OCI-LY3 (cell line): ENCODE results near the gene GLIS1.

Experiments
- CTCF ChIP-seq: fragments of 200-600, 300-600 bp; sonication (generic); IDR thresholded peaks from 2 replicates; pipeline ENCODE4 v1.5.1; 2014; ENCODE audit warnings: antibody characterized with exemption, low read length, low read depth
- EZH2phosphoT487 ChIP-seq: fragments of 200-600 bp; shearing (Covaris generic); IDR thresholded peaks from 2 replicates; pipeline ENCODE4 v1.6.1; 2018; ENCODE audit warnings: antibody characterized with exemption, mixed run types, low read depth

DNA sequence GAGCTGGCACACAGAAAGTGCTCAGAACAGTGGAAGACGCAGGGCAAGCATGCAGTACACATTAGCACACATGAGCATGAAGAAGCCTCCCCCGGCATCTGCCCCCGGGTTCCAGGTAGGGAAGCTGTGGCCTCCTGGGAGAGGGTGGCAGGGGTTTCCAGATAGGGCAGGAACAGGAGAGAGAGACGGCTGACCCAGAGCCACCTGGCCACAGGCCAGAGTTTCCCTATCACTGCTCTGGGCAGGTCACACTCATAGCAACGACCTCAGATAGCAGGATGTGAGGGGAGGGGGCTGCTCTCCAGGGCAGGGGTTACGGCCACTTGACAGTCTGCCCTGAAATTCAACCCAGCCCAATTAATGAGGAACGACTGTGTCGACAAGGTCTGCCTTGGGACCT, 36.6 kb downstream of the GLIS1 start:
- TF ChIP-seq CTCF = no peak
- no peak for TF ChIP-seq EZH2phosphoT487
